IMR-90 (cell line): ENCODE results near the gene ZNF653.

Experiments
- BHLHE40 ChIP-seq: fragments of 150-350 bp; IDR thresholded peaks from 2 replicates; pipeline ENCODE4 v1.6.1; 2016; ENCODE audit warnings: mild to moderate bottlenecking, low read depth, low read length
- CEBPB ChIP-seq: IDR thresholded peaks from 2 replicates; pipeline ENCODE4 v1.6.1; 2012; ENCODE audit warnings: low read depth, low read length, improper control_type of control experiment
- CTCF ChIP-seq: conservative IDR thresholded peaks from 2 replicates; pipeline ENCODE4 v1.5.1; 2012; ENCODE audit warnings: mild to moderate bottlenecking, low read depth, low read length, improper control_type of control experiment
- MAFK ChIP-seq: IDR thresholded peaks from 2 replicates; pipeline ENCODE4 v1.6.1; 2012; ENCODE audit warnings: low read depth, low read length, improper control_type of control experiment
- MAZ ChIP-seq: IDR thresholded peaks from 2 replicates; pipeline ENCODE4 v1.6.1; 2012; ENCODE audit warnings: low read depth, mild to moderate bottlenecking, low read length, improper control_type of control experiment, moderate library complexity, borderline replicate concordance
- MXI1 ChIP-seq: IDR thresholded peaks from 2 replicates; pipeline ENCODE4 v1.6.1; 2012; ENCODE audit warnings: low read depth, mild to moderate bottlenecking, low read length, moderate library complexity, borderline replicate concordance
- POLR2A ChIP-seq: IDR thresholded peaks from 2 replicates; pipeline ENCODE4 v1.6.1; 2012; ENCODE audit warnings: mild to moderate bottlenecking, low read depth, low read length
- RFX5 ChIP-seq: IDR thresholded peaks from 2 replicates; pipeline ENCODE4 v1.8.0; 2012; ENCODE audit warnings: low read depth, mild to moderate bottlenecking, low read length, moderate library complexity
- SMC3 ChIP-seq: fragments of 150-350 bp; IDR thresholded peaks from 2 replicates; pipeline ENCODE4 v1.6.1; 2016; ENCODE audit warnings: low read depth, mild to moderate bottlenecking, antibody characterized with exemption, low read length, moderate library complexity
- USF2 ChIP-seq: fragments of 150-350 bp; IDR thresholded peaks from 2 replicates; pipeline ENCODE4 v1.6.1; 2017; ENCODE audit warnings: mild to moderate bottlenecking, antibody characterized with exemption, low read length, low read depth
- TF ChIP-seq, protein P1 (sequence below): fragments of 150-350 bp; IDR thresholded peaks from 2 replicates; pipeline ENCODE4 v1.6.1; 2016; ENCODE audit warnings: low read depth, mild to moderate bottlenecking, low read length, moderate library complexity, borderline replicate concordance

DNA sequence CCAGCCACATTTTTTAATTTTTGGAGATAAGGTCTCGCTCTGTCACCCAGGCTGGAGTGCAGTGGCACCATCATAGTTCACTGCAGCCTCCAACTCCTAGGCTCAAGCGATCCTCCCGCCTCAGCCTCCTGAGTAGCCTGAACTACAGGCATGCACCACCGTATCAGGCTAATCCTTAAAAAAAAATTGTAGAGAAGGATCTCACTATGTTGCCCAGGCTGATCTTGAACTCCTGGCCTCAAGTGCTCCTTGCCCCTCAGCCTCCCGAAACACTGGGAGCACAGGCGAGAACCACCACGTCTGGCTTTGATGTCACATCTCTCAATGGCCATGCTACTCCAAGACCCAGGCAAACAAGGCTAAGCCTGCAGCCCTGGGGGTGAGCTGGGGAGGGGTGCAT lies 49.0 kb downstream of the ZNF653 start:
- no peak for TF ChIP-seq CTCF
- no peak for TF ChIP-seq POLR2A
- TF ChIP-seq CEBPB = no peak
- TF ChIP-seq MAFK = no peak
- TF ChIP-seq BHLHE40 = no peak
- TF ChIP-seq MAZ = no peak
- TF ChIP-seq, protein P1, sequence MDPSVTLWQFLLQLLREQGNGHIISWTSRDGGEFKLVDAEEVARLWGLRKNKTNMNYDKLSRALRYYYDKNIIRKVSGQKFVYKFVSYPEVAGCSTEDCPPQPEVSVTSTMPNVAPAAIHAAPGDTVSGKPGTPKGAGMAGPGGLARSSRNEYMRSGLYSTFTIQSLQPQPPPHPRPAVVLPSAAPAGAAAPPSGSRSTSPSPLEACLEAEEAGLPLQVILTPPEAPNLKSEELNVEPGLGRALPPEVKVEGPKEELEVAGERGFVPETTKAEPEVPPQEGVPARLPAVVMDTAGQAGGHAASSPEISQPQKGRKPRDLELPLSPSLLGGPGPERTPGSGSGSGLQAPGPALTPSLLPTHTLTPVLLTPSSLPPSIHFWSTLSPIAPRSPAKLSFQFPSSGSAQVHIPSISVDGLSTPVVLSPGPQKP = no peak
- TF ChIP-seq RFX5 = no peak
- no peak for TF ChIP-seq USF2
- TF ChIP-seq MXI1 = no peak
- no peak for TF ChIP-seq SMC3
